Hematopoietic multipotent progenitor cell treated with erythropoietin and hydrocortisone succinate and interleukin-3 and kit ligand, for 4 days (in vitro differentiated cells): Measurements from ENCODE around the gene NPHP4.
A peak's percentile ranks its signal among the peaks of the same experiment; 100 is the strongest.

ENCODE experiments used
- DNase-seq: peaks from one replicate; pipeline ENCODE4 v3.0.0-alpha.2; 2015

The NPHP4 gene

GRCh38 chr1:5992026-5992813, at the start of gene NPHP4:
Gene NPHP4, minus strand, starts transcription at chr1:5992425. Its CDS starts 6,136 bp downstream, at chr1:5986289.
- peak; percentile 100 for DNase-seq

GRCh38 chr1:6041432-6042062, 49.3 kb upstream of the NPHP4 start:
- DNase-seq: peak; percentile 31

- DNase-seq: no peak
Measured at GRCh38 chr1:6040861-6041415, 48.7 kb upstream of the NPHP4 start.

GRCh38 chr1:6040444-6040843, 48.2 kb upstream of the NPHP4 start:
- no peak for DNase-seq

- DNase-seq: no peak
Measured at GRCh38 chr1:6039031-6039430, 46.8 kb upstream of the NPHP4 start.

- no peak for DNase-seq
Measured at GRCh38 chr1:6038603-6039002, 46.4 kb upstream of the NPHP4 start.

- DNase-seq: peak; percentile 21
Measured at GRCh38 chr1:6037338-6037762, 45.1 kb upstream of the NPHP4 start.

- no peak for DNase-seq
Measured at GRCh38 chr1:6035719-6036118, 43.5 kb upstream of the NPHP4 start.

- DNase-seq: no peak
Measured at GRCh38 chr1:6035303-6035702, 43.1 kb upstream of the NPHP4 start.

GRCh38 chr1:6034750-6035096, 42.5 kb upstream of the NPHP4 start:
- no peak for DNase-seq

- peak; percentile 50 for DNase-seq
Measured at GRCh38 chr1:6033986-6034749, 41.9 kb upstream of the NPHP4 start.

GRCh38 chr1:6033124-6033523, 40.9 kb upstream of the NPHP4 start:
- no peak for DNase-seq

- no peak for DNase-seq
Measured at GRCh38 chr1:6030547-6031261, 38.5 kb upstream of the NPHP4 start.

- no peak for DNase-seq
Measured at GRCh38 chr1:6030132-6030531, 37.9 kb upstream of the NPHP4 start.

GRCh38 chr1:6029351-6029750, 37.1 kb upstream of the NPHP4 start:
- no peak for DNase-seq

- DNase-seq: peak; percentile 93
Measured at GRCh38 chr1:6028042-6028850, 36.0 kb upstream of the NPHP4 start.

GRCh38 chr1:6027591-6027990, 35.4 kb upstream of the NPHP4 start:
- peak; percentile 62 for DNase-seq

GRCh38 chr1:6026095-6026809, 34.0 kb upstream of the NPHP4 start:
- DNase-seq: peak; percentile 98

- DNase-seq: no peak
Measured at GRCh38 chr1:6025269-6026094, 33.3 kb upstream of the NPHP4 start.

- no peak for DNase-seq
Measured at GRCh38 chr1:6024376-6024775, 32.2 kb upstream of the NPHP4 start.
